Epidermal melanocyte (primary cell): ENCODE results near the gene C9orf78.
"Not testable (repeated sequence)": the region's sequence is repeated elsewhere in the genome, so short reads cannot be mapped to it uniquely, and the experiment has no call there.

Experiments used
- DNase-seq: peaks from one replicate; pipeline ENCODE4 v3.0.0; 2011; ENCODE audit warnings: low spot score; ENCODE audit not compliant: insufficient read length

Gene C9orf78

DNA sequence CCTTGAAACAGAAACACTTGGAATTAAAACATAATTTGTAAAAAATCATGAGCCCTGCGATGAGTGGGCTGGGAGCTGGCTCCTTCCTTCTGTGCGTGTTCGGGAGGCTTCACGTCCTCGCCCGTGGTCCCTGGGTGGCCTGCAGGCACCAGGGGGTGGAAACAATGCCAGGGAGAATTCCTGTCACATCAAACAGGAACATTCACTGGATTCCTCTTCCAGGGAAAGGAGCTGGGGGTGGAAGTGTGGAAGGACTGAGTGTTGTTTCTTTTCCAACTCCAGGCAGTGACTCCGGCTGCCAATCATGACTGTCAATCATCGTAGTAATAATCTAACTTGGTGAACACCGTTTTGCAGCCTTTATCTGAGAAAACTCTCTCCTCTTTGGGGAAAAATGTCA lies 21.4 kb downstream of the C9orf78 start:
- no peak for DNase-seq

- no peak for DNase-seq
Observed at GRCh38 chr9:129812385-129812784, 22.7 kb downstream of the C9orf78 start.

GRCh38 chr9:129811967-129812363 lies 23.1 kb downstream of the C9orf78 start:
- no peak for DNase-seq

- DNase-seq, result no peak
Observed at GRCh38 chr9:129810788-129811187, 24.3 kb downstream of the C9orf78 start.

- DNase-seq, result no peak
Observed at GRCh38 chr9:129810116-129810515, 25.0 kb downstream of the C9orf78 start.

GRCh38 chr9:129809346-129809745 lies 25.7 kb downstream of the C9orf78 start:
- no peak for DNase-seq

GRCh38 chr9:129806061-129806460 lies 29.0 kb downstream of the C9orf78 start:
- no peak for DNase-seq

DNA sequence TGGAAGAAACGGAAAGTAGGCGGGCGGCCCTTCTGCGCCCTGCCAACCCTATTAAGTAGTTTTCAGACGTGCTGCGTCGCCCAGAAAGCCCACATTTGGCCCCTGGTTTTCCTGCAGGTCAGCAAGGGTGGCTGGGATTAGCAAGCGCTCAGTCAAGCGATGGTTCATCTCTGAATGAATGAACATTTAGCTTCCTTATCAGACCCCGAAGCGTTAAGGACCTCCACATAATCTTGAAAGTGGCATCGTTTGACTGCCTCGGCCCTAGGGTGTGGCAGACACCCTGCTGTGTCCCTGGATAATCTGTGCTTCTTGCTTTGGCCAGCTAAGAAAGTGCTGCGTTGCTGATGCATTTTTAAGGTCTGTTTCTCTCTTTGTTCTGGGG lies 31.4 kb downstream of the C9orf78 start:
- no peak for DNase-seq

DNA sequence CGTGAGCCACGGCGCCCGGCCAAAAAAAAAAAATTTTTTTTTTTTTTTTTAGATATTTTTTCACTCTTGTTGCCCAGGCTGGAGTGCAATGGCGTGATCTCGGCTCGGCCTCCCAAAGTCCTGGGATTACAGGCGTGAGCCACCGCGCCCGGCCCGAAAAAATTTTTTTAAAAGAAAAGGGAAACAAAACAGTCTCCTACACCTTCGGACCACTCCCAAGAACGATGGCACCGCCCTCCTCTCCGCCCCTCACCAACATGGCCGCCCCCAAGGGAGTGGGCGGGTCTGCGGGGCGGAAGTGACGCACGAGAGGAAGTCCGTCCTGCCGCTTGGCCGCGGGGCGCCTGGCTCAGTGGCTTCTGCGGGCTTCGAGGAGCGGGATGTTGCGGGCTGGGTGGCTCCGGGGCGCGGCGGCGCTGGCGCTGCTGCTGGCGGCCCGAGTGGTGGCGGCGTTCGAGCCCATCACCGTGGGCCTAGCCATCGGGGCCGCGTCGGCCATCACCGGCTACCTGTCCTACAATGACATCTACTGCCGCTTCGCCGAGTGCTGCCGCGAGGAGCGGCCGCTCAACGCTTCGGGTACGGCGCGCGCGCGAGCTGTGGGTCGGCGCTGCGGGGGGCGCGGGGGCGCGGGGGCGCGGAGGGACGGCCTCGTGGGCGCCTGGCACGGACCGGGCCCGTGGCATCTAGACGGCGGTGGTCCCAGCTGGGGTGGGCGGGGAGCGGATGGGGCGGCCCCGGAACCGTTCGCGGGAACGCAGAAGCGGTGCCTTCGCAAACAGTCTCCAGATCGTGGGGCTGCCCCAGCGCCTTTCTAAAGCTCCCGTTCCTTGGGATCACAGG lies 32.0 kb downstream of the C9orf78 start, which contains the start of gene TOR1B:
Gene TOR1B, plus strand, starts transcription at position 352 of the 843 bp plus-strand sequence. Its CDS starts 29 bp downstream, at position 381.
- peak; percentile 45 for DNase-seq

DNA sequence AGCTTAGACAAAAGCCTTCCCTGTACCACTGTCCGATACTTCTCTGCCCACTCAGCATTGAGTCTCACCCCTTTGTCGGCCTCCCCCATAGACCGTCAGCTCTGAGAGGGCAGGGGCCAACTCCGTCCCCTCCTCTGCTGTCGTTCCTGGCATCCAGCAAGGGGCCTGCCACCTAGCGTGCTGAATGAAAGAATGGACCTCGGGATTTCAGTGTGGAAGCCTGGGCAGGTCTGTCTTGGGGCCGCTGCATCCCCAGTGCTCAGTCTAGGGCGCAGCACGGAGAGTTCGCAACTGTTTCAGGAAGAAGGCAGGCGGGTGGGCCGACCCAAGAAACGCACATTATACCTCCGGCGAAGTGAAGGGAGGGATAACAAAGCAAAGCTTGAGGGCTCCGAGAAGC lies 33.6 kb downstream of the C9orf78 start:
- no peak for DNase-seq

DNA sequence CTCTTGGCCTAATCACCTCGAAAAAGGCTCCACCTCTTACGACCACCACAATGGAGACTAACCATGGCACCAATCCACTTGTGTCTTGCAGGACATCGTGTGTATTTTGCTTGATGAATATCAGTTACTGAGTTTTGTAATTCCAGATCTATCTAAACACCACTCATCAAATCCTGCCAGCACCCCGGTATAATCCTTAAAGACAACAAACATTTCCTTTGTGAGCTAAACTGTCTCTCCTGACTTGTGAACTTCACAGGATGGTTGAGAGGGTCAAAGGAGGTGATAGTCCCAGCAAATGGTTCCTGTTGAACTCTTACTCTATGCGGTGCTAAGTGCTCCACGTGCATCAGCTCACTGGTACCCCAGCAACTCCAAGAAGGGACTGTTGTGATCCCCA lies 36.1 kb downstream of the C9orf78 start:
- DNase-seq, result no peak

GRCh38 chr9:129796029-129796428 lies 39.0 kb downstream of the C9orf78 start:
- DNase-seq, result not testable (repeated sequence)

DNA sequence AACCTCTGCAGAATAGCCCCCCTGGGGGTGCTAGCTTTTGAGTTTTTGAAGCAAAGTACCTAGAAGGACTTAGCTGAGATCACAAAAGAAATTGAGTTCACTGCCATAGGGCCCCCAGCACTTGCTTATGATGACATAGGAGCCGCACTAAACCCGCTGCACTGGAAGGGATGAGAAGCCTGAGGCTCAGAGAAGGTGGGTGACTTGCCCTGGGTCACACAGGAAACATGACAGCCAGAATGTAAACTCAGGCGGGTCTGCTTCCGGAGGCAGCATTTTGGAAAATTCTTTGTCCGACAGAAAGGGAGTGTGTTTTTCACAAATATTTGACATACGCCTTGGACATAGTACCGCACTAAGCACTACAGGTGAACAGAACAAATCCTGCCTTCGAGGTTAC lies 40.5 kb downstream of the C9orf78 start:
- no peak for DNase-seq

DNA sequence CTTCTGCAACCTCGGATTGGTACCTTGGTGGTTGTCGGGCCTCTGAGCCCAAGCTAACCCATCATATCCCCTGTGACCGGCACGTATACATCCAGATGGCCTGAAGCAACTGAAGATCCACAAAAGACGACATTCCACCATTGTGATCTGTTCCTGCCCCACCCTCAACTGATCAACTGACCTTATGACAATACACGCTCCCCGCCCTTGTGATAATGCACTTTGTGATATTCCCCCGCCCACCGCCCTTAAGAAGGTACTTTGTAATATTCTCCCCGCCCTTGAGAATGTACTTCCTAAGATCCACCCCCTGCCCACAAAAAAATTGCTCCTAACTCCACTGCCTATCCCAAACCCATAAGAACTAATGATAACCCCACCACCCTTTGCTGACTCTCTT lies 48.6 kb downstream of the C9orf78 start:
- no peak for DNase-seq

DNA sequence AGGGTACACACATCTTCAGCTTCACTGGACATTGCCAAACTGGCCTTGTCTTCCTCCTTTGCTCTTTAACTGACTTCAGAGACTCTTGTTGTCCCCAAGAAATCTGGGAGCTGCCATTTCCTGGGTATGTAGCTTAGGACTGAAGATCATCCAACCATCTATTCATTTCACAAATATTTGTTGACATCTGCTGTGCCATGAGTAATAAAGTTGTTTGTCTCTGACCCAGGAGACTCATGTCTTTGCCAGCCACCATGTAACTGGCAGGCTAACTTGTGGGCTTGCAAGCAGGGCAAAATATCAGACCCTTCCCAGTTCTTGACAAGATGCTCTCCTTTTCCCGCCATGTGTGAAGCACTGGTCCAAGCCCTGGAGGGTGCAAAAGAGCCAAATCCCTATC lies 49.2 kb downstream of the C9orf78 start:
- DNase-seq, result no peak

- DNase-seq, result not testable (repeated sequence)
Observed at GRCh38 chr9:129784970-129785369, 50.1 kb downstream of the C9orf78 start.

GRCh38 chr9:129783516-129784361 lies 51.3 kb downstream of the C9orf78 start:
- peak; percentile 82 for DNase-seq

DNA sequence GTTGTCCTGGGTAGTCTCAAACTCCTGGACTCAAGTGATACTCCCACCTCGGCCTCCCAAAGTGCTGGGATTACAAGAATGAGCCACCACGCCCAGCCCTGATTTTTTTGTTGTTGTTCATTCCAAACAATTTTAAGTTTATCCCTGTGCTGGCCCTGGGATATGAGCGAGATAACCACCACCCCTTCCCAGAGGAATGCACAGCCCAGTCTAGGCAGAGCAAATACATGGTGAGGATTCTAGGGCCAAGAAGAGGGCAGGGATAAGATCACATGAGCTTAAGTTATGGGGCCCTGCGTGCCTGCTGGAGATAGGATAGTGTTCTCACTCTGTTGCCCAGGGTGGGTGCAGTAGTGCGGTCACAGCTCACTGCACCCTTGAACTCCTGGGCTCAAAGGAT lies 53.1 kb downstream of the C9orf78 start:
- no peak for DNase-seq

GRCh38 chr9:129781131-129781530 lies 53.9 kb downstream of the C9orf78 start:
- no peak for DNase-seq

DNA sequence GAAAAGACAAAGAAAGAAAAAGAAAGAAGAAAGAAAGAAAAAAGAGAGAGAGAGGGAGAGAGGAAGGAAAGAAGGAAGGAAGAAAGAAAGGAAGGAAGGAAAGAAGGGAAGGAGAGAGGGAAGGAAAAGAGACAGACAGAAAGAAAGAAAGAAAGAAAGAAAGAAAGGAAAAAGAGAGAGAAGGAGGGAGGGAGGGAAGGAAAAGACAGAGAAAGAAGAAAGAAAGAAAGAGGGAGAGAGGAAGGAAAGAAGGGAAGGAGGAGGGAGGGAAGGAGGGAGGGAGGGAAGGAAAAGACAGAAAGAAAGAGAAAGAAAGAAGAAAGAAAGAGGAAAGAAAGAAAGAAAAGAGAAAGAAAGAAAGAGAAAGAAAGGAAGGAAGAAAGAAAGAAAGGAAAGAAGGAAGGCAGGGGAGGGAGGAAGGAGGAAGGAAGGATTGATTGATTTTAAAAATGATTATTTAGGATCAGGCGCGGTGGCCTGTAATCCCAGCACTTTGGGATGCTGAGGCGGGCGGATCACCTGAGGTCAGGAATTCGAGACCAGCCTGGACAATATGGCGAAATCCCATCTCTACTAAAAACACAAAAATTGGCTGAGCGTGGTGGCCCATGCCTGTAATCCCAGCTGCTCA lies 55.4 kb downstream of the C9orf78 start:
- DNase-seq, result no peak

DNA sequence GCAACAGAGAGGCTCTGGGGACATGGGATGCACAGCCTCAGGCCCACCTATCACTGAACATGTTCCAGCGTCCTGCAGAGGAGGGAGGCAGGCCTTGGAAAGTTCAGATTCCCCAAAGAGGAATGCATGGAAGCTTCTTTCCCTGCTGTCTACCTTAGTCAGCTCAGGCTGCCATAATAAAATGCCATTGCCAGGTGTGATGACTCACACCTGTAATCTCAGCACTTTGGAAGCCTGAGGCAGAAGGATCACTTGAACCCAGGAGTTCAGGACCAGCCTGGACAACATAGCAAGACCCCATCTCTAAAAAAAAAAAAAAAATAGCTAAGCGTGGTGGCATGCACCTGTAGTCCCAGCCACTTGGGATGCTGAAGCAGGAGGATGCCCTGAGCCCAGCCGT lies 56.6 kb downstream of the C9orf78 start:
- no peak for DNase-seq

- no peak for DNase-seq
Observed at GRCh38 chr9:129777769-129778130, 57.3 kb downstream of the C9orf78 start.
